Colonic mucosa (tissue), 4 donors: Measurements from ENCODE around the gene RAB29. TPM values are rescaled to one million over a fixed set of nuclear protein-coding genes. Genes with fewer than 3 reads are reported as not detected.
"Not testable (repeated sequence)": the region's sequence is repeated elsewhere in the genome, so short reads cannot be mapped to it uniquely, and the experiment has no call there.

ENCODE experiments used
- DNase-seq: peaks from one replicate; pipeline ENCODE4 v3.0.0-alpha.2; 2020
- H3K27ac ChIP-seq: fragments of 200-600 bp; one replicate; pipeline ENCODE4 v1.8.0; 2021
- H3K27me3 ChIP-seq: fragments of 200-600 bp; one replicate; pipeline ENCODE4 v1.8.0; 2021
- H3K36me3 ChIP-seq: fragments of 200-600 bp; one replicate; pipeline ENCODE4 v1.8.0; 2021
- H3K4me1 ChIP-seq: fragments of 200-600 bp; one replicate; pipeline ENCODE4 v1.8.0; 2021; ENCODE audit warnings: mild to moderate bottlenecking
- H3K4me3 ChIP-seq: fragments of 200-600 bp; one replicate; pipeline ENCODE4 v1.8.0; 2021
- H3K9ac ChIP-seq, 2 donors: one replicate each; pipeline ENCODE4 v1.7.0; 2013; ENCODE audit warnings: control low read depth in 2 of 2, low read depth in 2 of 2, low read length in 2 of 2
- H3K9me3 ChIP-seq: fragments of 200-600 bp; one replicate; pipeline ENCODE4 v1.8.0; 2021
- CTCF ChIP-seq: fragments of 200-600 bp; IDR thresholded peaks from one replicate; pipeline ENCODE4 v1.8.0; 2022; ENCODE audit warnings: antibody characterized with exemption, mild to moderate bottlenecking
- intact Hi-C: fragments of 100-400 bp; cut with DNase I; formaldehyde crosslinking; loops from one replicate; pipeline ENCODE4 v1.14.1; 2022
- total RNA-seq, 2 donors: library from RNA; stranded (reverse); fragmentation: NEBNext Ultra II Directional in 1 of 2; extraction: Animal tissue kit (Norgen Biotek cat#: 25700) in 1 of 2; gene quantifications; one replicate each; pipeline ENCODE4 v1.2.1, GENCODE V29; 2021
- donor health status: healthy.
- donor health status: DM: no; HTN: no; CAD: no.
- donor health status: DM: no; HTN: no; CAD: no.

The RAB29 gene
- total RNA-seq, 2 donors from 2014 or later, result 7.5 to 10.2 TPM

GRCh38 chr1:205735218-205735617 lies 40.1 kb downstream of the RAB29 start:
- Histone ChIP-seq H3K27me3 (no peaks in the 10 kb centered on the region), H3K4me3 (no peak overlapping the region), H3K9me3 (no peaks in the 10 kb centered on the region), H3K4me1 (no peaks in the 10 kb centered on the region), H3K36me3 (no peaks in the 10 kb centered on the region), H3K9ac (no peak overlapping the region), H3K27ac (no peak overlapping the region)
- no peak for TF ChIP-seq CTCF
- intact Hi-C loops, result no loop called here
- no peak for DNase-seq

GRCh38 chr1:205733438-205734175 lies 41.7 kb downstream of the RAB29 start:
- no peak for DNase-seq
- Histone ChIP-seq H3K27me3 (no peaks in the 10 kb centered on the region), H3K36me3 (no peaks in the 10 kb centered on the region), H3K27ac (no peak overlapping the region), H3K4me1 (no peaks in the 10 kb centered on the region), H3K9me3 (no peaks in the 10 kb centered on the region), H3K4me3 (no peak overlapping the region), H3K9ac (no peak overlapping the region)
- intact Hi-C loops, result no loop called here
- TF ChIP-seq CTCF, result no peak

GRCh38 chr1:205729945-205730610 lies 45.2 kb downstream of the RAB29 start:
- no peaks in the 10 kb centered on the region for H3K9me3 ChIP-seq
- no peak for TF ChIP-seq CTCF
- H3K36me3 ChIP-seq, result no peaks in the 10 kb centered on the region
- DNase-seq, result no peak
- intact Hi-C loops, result no loop called here
- no peaks in the 10 kb centered on the region for H3K4me1 ChIP-seq
- no peak overlapping the region for H3K4me3 ChIP-seq
- no peaks in the 10 kb centered on the region for H3K27me3 ChIP-seq
- no peak overlapping the region for H3K27ac ChIP-seq
- H3K9ac ChIP-seq, result no peak overlapping the region

GRCh38 chr1:205726619-205727125 lies 48.6 kb downstream of the RAB29 start:
- H3K36me3 ChIP-seq, result no peaks in the 10 kb centered on the region

GRCh38 chr1:205725514-205725913 lies 49.8 kb downstream of the RAB29 start:
- TF ChIP-seq CTCF, result no peak
- intact Hi-C loops, result no loop called here
- H3K36me3 ChIP-seq, result no peaks in the 10 kb centered on the region
- no peak overlapping the region for H3K9ac ChIP-seq
- no peaks in the 10 kb centered on the region for H3K4me1 ChIP-seq
- H3K27me3 ChIP-seq, result no peaks in the 10 kb centered on the region
- no peak overlapping the region for H3K27ac ChIP-seq
- no peak overlapping the region for H3K4me3 ChIP-seq
- H3K9me3 ChIP-seq, result no peaks in the 10 kb centered on the region
- no peak for DNase-seq

More at GRCh38 chr1:205726619-205727125, 48.6 kb downstream of the RAB29 start:
- H3K27ac ChIP-seq, result no peak overlapping the region
- no peak for DNase-seq
- no peak for TF ChIP-seq CTCF
- no peaks in the 10 kb centered on the region for H3K27me3 ChIP-seq
- no peak overlapping the region for H3K9ac ChIP-seq
- no peaks in the 10 kb centered on the region for H3K9me3 ChIP-seq
- intact Hi-C loops, result no loop called here
- H3K4me1 ChIP-seq, result no peaks in the 10 kb centered on the region
- no peak overlapping the region for H3K4me3 ChIP-seq

GRCh38 chr1:205720740-205721139 lies 54.5 kb downstream of the RAB29 start:
- H3K4me3 ChIP-seq, H3K4me1 ChIP-seq, intact Hi-C loops, DNase-seq, H3K9me3 ChIP-seq, H3K9ac ChIP-seq, H3K36me3 ChIP-seq, H3K27ac ChIP-seq, H3K27me3 ChIP-seq: not testable (repeated sequence)
